Activated T-helper 1 cell treated with anti-CD3 and anti-CD28 coated beads, Interleukin-12 subunit alpha, Interleukin-12 subunit beta, Interleukin-2, Interleukin-4 antibody, amounts not matched to agents 30 ng/mL and 10 ng/mL and 1 ng/mL, durations not matched to agents 14 hours and 24 hours and 36 hours (primary cell): Measurements from ENCODE around the gene APOB. TPM values are rescaled to one million over a fixed set of nuclear protein-coding genes. Genes with fewer than 3 reads are reported as not detected.

Experiments used
- DNase-seq: peaks from one replicate; pipeline ENCODE4 v3.0.0; 2021; ENCODE audit warnings: low spot score
- H3K27ac Mint-ChIP-seq: one replicate; pipeline ENCODE4 v1.8.0; 2021; ENCODE audit warnings: mild to moderate bottlenecking, mixed read lengths
- H3K27me3 Mint-ChIP-seq: one replicate; pipeline ENCODE4 v1.8.0; 2022; ENCODE audit warnings: mild to moderate bottlenecking, moderate library complexity, mixed read lengths; ENCODE audit not compliant: insufficient read depth
- H3K36me3 Mint-ChIP-seq: one replicate; pipeline ENCODE4 v1.8.0; 2021; ENCODE audit warnings: low read depth, mixed read lengths
- H3K4me1 Mint-ChIP-seq: one replicate; pipeline ENCODE4 v1.8.0; 2021; ENCODE audit warnings: low read depth, mixed read lengths
- H3K4me3 Mint-ChIP-seq: one replicate; pipeline ENCODE4 v1.8.0; 2021; ENCODE audit warnings: mild to moderate bottlenecking, moderate library complexity, mixed read lengths
- H3K9me3 Mint-ChIP-seq: one replicate; pipeline ENCODE4 v1.8.0; 2021; ENCODE audit warnings: mixed read lengths
- intact Hi-C: fragments of 100-400 bp; cut with micrococcal nuclease; formaldehyde crosslinking; loops from one replicate; pipeline ENCODE4 v1.15.1; 2024
- total RNA-seq: library from RNA; stranded (reverse); gene quantifications from 2 replicates; pipeline ENCODE4 v1.2.3, GENCODE V29; 2022

APOB gene
- total RNA-seq, 1 donor from 2014 or later: not detected

GRCh38 chr2:21024722-21025389, 19.0 kb downstream of the APOB start:
- Mint-ChIP-seq H3K27ac (no peak overlapping the region), H3K4me3 (no peak overlapping the region), H3K36me3 (no peaks in the 10 kb centered on the region), H3K4me1 (no peaks in the 10 kb centered on the region), H3K27me3 (peaks cover 4% of the 10 kb centered on the region), H3K9me3 (no peaks in the 10 kb centered on the region)
- no peak for DNase-seq
- intact Hi-C loops: no loop called here

DNA sequence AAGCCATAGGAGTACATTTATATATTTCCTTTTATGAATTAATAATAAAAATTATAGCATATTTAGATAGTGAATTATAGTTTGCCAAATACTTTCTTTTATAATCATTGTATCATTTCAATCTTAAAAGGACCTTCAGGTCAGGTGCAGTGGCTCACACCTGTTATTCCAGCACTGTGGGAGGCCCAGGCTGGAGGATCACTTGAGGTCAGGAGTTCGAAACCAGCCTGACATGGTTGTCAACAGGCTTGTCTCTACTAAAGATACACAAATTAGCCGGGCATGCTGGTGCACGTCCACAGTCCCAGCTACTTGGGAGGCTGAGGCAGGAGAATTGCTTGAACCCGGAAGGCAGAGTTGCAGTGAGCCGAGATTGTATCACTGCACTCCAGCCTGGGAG, 19.7 kb downstream of the APOB start:
- Mint-ChIP-seq H3K36me3 (no peaks in the 10 kb centered on the region), H3K27me3 (peaks cover 3% of the 10 kb centered on the region), H3K4me3 (no peak overlapping the region), H3K9me3 (no peaks in the 10 kb centered on the region), H3K27ac (no peak overlapping the region), H3K4me1 (no peaks in the 10 kb centered on the region)
- no peak for DNase-seq
- intact Hi-C loops: no loop called here

DNA sequence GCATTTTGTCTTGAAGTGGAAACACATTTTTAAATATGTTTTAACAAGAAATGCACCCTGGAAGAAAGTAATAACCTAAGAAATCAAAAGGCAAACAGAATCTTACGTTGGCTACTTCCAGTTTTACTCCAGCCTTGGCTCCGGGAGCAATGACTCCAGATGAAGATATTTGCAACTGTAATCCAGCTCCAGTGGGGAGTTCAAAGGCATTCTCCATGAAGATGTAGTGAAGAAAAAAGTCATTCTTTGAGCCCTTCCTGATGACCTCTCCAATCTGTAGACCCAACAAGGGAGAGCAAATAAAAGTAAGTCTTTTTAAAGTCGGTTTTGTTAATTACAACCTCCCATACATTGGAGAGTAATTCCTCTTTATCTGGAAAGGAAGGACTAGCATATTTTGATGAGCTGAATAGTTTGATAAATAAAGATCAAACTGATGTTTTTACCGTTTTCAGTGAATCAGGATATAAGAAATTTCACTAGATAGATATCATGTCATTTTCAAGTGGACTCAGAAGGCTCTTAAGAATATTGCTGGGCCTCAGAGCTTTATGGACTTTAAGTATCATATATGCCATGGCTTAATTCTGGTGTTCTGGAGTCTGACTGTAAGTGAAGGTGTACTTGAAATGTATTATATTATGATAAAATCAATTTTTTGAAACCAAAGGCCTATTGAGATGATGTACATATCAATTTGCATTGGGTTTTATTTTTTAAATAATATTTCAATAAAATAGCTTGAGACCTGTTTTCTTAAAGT, 20.3 kb downstream of the APOB start:
- Mint-ChIP-seq H3K9me3 (no peaks in the 10 kb centered on the region), H3K36me3 (no peaks in the 10 kb centered on the region), H3K4me3 (no peak overlapping the region), H3K27me3 (peaks cover 2% of the 10 kb centered on the region), H3K27ac (no peak overlapping the region), H3K4me1 (no peaks in the 10 kb centered on the region)
- intact Hi-C loops: no loop called here
- no peak for DNase-seq

DNA sequence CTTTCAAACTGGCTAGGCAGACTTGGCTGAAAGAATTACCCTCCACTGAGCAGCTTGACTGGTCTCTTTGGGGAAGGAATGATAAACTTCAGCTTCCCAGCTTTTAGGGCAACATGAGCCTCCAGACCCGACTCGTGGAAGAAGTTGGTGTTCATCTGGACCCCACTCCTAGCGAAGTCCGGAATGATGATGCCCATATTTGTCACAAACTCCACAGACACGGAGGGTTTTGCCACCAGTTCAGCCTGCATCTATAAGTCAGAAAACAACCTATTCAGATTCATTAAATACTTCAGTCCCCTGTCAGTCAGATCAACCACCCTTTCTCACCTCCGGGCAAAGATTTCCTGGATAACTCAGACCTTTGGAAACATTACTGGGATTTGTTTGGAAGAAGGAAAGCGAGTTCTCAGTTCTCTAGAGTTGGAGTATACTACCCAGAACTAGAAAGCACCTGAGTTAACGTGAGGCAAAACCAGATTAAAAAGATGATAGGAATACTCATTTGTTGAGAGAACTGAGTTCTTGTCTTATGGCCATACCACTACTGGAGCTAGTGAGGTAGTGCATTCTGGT, 21.0 kb downstream of the APOB start:
- H3K4me3 Mint-ChIP-seq: no peak overlapping the region

DNA sequence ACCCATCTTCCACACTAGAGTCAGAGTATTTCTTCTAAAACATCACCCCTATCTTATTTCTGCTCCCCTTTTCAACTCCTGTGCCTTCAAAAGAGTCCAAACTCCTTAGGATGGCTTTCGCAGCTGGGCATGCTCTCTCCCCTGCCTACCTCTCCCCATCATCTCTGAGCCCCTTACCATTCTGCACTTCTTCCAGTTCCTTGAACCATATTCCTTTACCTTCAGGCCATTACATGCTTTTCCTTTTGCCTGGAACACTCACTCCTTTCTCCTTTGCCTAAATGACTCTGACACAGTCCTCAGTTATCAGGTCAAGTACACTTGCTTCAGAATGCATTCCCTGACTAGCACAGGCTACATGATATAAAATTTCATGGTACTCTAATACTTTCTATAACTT, 22.4 kb downstream of the APOB start:
- Mint-ChIP-seq H3K9me3 (no peaks in the 10 kb centered on the region), H3K36me3 (no peaks in the 10 kb centered on the region), H3K27ac (no peak overlapping the region)

More for the DNA sequence above, 21.0 kb downstream of the APOB start:
- Mint-ChIP-seq H3K9me3 (no peaks in the 10 kb centered on the region), H3K4me1 (no peaks in the 10 kb centered on the region), H3K27ac (no peak overlapping the region), H3K27me3 (peaks cover 4% of the 10 kb centered on the region), H3K36me3 (no peaks in the 10 kb centered on the region)
- no peak for DNase-seq
- intact Hi-C loops: no loop called here

DNA sequence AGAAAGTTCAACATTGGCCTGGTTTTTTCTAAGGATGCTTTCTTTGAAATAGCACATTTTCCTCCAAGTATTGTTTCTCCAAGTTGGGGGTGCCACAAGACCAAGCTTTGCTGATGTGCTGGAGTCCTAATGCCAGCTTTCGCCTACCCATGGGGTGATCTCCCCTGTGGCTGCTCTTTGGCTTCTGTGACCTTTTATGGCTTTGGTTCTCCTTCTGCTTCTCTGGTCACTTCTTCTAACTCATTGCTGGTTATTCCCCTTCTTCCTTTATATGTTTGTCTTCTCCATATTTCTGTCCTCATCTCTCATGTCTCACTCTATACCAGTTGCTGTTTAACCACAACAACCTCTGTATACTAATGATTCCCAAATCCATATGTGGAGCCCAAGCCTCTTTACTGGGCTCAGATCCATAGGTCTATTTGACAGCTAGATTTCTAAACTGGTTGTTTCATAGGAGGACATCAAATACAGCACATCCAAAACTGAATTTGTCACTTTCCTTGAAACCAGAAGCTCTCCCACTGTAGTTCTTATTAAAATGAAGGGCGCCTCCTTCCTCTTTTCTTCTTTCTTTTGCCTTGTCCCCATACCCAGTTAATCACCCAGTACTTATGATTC, 23.1 kb downstream of the APOB start:
- H3K27me3 Mint-ChIP-seq: peaks cover 3% of the 10 kb centered on the region
- H3K27ac Mint-ChIP-seq: no peak overlapping the region
- DNase-seq: no peak
- H3K4me1 Mint-ChIP-seq: no peaks in the 10 kb centered on the region
- H3K4me3 Mint-ChIP-seq: no peak overlapping the region
- no peaks in the 10 kb centered on the region for H3K36me3 Mint-ChIP-seq
- no peaks in the 10 kb centered on the region for H3K9me3 Mint-ChIP-seq
- intact Hi-C loops: no loop called here

More for the DNA sequence above, 22.4 kb downstream of the APOB start:
- Mint-ChIP-seq H3K4me1 (no peaks in the 10 kb centered on the region), H3K4me3 (no peak overlapping the region), H3K27me3 (peaks cover 4% of the 10 kb centered on the region)
- intact Hi-C loops: no loop called here
- no peak for DNase-seq

- H3K27me3 Mint-ChIP-seq: peaks cover 3% of the 10 kb centered on the region
These were observed 23.7 kb downstream of the APOB start for GRCh38 chr2:21020031-21020667.

DNA sequence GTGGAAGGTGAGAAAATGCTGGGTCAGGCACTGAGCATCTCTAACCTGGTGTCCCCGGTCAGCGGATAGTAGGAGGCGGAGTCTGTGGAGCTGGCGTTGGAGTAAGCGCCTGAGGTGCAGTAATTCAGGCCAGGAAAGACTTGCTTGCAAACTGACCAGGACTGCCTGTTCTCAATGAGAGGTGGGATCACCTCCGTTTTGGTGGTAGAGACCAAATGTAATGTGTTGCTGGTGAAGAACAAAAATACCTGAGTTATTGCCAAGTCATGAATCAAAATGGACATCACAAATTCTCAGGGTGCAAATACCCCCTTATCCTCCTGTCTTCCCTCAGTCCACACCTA, 24.2 kb downstream of the APOB start:
- Mint-ChIP-seq H3K27me3 (peaks cover 3% of the 10 kb centered on the region), H3K4me1 (no peaks in the 10 kb centered on the region), H3K27ac (no peak overlapping the region), H3K36me3 (no peaks in the 10 kb centered on the region), H3K9me3 (no peaks in the 10 kb centered on the region), H3K4me3 (no peak overlapping the region)
- no peak for DNase-seq
- intact Hi-C loops: no loop called here

More at GRCh38 chr2:21020031-21020667, 23.7 kb downstream of the APOB start:
- H3K4me1 Mint-ChIP-seq: no peaks in the 10 kb centered on the region
- no peaks in the 10 kb centered on the region for H3K9me3 Mint-ChIP-seq
- no peak overlapping the region for H3K27ac Mint-ChIP-seq
- intact Hi-C loops: no loop called here
- DNase-seq: no peak
- H3K36me3 Mint-ChIP-seq: no peaks in the 10 kb centered on the region
- H3K4me3 Mint-ChIP-seq: no peak overlapping the region

GRCh38 chr2:21019000-21019677, 24.7 kb downstream of the APOB start:
- Mint-ChIP-seq H3K27me3 (peaks cover 3% of the 10 kb centered on the region), H3K27ac (no peak overlapping the region), H3K36me3 (no peaks in the 10 kb centered on the region), H3K4me3 (no peak overlapping the region), H3K9me3 (no peaks in the 10 kb centered on the region), H3K4me1 (no peaks in the 10 kb centered on the region)
- intact Hi-C loops: no loop called here
- DNase-seq: no peak

- DNase-seq: no peak
- peaks cover 3% of the 10 kb centered on the region for H3K27me3 Mint-ChIP-seq
- no peaks in the 10 kb centered on the region for H3K4me1 Mint-ChIP-seq
- H3K9me3 Mint-ChIP-seq: no peaks in the 10 kb centered on the region
- H3K4me3 Mint-ChIP-seq: no peak overlapping the region
- intact Hi-C loops: no loop called here
- H3K36me3 Mint-ChIP-seq: no peaks in the 10 kb centered on the region
- no peak overlapping the region for H3K27ac Mint-ChIP-seq
These were observed 25.6 kb downstream of the APOB start for GRCh38 chr2:21018290-21018689.

DNA sequence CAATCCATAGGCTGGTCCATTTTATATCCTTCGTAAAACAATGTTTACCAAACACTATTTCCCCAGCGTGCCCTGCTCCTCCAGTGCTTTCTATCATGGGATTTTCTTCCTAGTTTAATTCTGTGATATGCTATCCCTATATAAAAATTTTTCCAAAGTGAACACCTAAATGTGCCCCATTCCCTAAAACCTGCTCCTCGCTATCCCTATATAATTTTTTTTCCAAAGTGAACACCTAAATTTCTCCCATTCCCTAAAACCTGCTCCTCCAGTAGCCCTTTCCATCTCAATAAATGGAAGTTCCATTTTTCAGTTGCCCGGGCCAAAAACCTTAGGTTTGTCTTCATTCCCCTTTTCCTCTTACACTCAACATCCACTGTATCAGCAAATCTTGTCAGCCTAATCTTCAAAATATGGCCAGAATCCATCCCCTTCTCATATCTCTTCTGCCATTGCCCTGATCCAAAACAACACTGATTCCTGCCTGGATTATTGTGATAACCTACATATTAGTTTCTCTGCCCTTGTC, 26.1 kb downstream of the APOB start:
- Mint-ChIP-seq H3K27me3 (peaks cover 3% of the 10 kb centered on the region), H3K9me3 (no peaks in the 10 kb centered on the region), H3K4me3 (no peak overlapping the region), H3K27ac (no peak overlapping the region), H3K36me3 (no peaks in the 10 kb centered on the region), H3K4me1 (no peaks in the 10 kb centered on the region)
- intact Hi-C loops: no loop called here
- no peak for DNase-seq

- no peak overlapping the region for H3K27ac Mint-ChIP-seq
- H3K36me3 Mint-ChIP-seq: no peaks in the 10 kb centered on the region
- H3K9me3 Mint-ChIP-seq: no peaks in the 10 kb centered on the region
- no peaks in the 10 kb centered on the region for H3K4me1 Mint-ChIP-seq
- no peak overlapping the region for H3K4me3 Mint-ChIP-seq
- H3K27me3 Mint-ChIP-seq: peaks cover 3% of the 10 kb centered on the region
- no peak for DNase-seq
- intact Hi-C loops: no loop called here
These were observed 28.6 kb downstream of the APOB start for GRCh38 chr2:21015281-21015645.
